Measurements from ENCODE around the gene FBXO42.
"Not testable (repeated sequence)": the region's sequence is repeated elsewhere in the genome, so short reads cannot be mapped to it uniquely, and the experiment has no call there.

GRCh38 chr1:16343276-16343675, 9.0 kb downstream of the FBXO42 start:
- TF ChIP-seq CTCF (conservative IDR thresholded peaks at IDR 0.05; ENCODE audit: low read depth, low read length); USF2 (IDR thresholded peaks at IDR 0.05; ENCODE audit: low read depth, low read length); RFX5 (IDR thresholded peaks at IDR 0.05; ENCODE audit: low read depth, low read length); RAD21 (IDR thresholded peaks at IDR 0.05; ENCODE audit: low read length); POLR2A (IDR thresholded peaks at IDR 0.05; ENCODE audit: low read depth, low read length): not testable (repeated sequence)

All from IMR-90 (cell line).